Prostate gland (tissue), 2 donors: ENCODE data around the gene TEK.

Source experiments
- POLR2A ChIP-seq: fragments of 450-650 bp; IDR thresholded peaks from one replicate; pipeline ENCODE4 v1.6.1; 2016; ENCODE audit warnings: antibody characterized with exemption, mild to moderate bottlenecking
- POLR2AphosphoS5 ChIP-seq: sonication (generic); formaldehyde crosslinking; IDR thresholded peaks from one replicate; pipeline ENCODE4 v1.6.1; 2017; ENCODE audit warnings: antibody characterized with exemption
- TF ChIP-seq, protein P1 (sequence below), 4 experiments: fragments of 200-600 bp in 2 of 4; fragments of 450-650 bp in 2 of 4; sonication (generic) in 2 of 4; IDR thresholded peaks; 1 replicate in 3 of 4; 2 replicates in 1 of 4; pipeline ENCODE4 v1.5.1; 2016 to 2019; ENCODE audit warnings: antibody characterized with exemption in 4 of 4, mild to moderate bottlenecking in 2 of 4, moderate library complexity in 2 of 4

DNA sequence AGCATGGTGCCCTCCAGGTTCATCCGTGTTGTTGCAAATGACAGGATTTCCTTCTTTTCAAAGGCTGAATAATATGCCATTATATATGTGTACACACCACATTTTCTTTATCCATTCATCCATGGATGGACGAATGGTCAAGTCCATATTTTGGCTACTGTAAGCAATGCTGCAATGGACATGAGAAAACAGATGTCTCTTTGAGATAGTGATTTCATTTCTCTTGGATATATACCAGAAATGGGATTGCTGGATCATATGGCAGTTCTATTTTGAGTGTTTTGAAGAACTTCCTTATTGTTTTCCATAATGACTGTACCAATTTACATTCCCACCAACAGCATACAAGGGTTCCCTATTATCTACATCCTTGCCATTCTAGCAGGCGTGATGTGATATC lies 67.9 kb downstream of the TEK start:
- TF ChIP-seq POLR2AphosphoS5 (no peak), POLR2A (no peak)
- TF ChIP-seq, protein P1, sequence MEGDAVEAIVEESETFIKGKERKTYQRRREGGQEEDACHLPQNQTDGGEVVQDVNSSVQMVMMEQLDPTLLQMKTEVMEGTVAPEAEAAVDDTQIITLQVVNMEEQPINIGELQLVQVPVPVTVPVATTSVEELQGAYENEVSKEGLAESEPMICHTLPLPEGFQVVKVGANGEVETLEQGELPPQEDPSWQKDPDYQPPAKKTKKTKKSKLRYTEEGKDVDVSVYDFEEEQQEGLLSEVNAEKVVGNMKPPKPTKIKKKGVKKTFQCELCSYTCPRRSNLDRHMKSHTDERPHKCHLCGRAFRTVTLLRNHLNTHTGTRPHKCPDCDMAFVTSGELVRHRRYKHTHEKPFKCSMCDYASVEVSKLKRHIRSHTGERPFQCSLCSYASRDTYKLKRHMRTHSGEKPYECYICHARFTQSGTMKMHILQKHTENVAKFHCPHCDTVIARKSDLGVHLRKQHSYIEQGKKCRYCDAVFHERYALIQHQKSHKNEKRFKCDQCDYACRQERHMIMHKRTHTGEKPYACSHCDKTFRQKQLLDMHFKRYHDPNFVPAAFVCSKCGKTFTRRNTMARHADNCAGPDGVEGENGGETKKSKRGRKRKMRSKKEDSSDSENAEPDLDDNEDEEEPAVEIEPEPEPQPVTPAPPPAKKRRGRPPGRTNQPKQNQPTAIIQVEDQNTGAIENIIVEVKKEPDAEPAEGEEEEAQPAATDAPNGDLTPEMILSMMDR (IDR thresholded peaks at IDR 0.05), result no peak
